Neuronal stem cell (in vitro differentiated cells): ENCODE measurements around the gene RGP1.

Experiments
- DNase-seq: peaks from one replicate; pipeline ENCODE4 v3.0.0-alpha.2; 2013; ENCODE audit warnings: low spot score
- H2AFZ ChIP-seq: one replicate; pipeline ENCODE4 v1.6.1; 2013; ENCODE audit warnings: mild to moderate bottlenecking, low read length, inconsistent platforms
- H2AK5ac ChIP-seq: 2 replicates; pipeline ENCODE4 v1.6.1; 2013; ENCODE audit warnings: low read depth, mild to moderate bottlenecking, inconsistent platforms, low read length, moderate library complexity, mixed read lengths
- H2BK120ac ChIP-seq: 2 replicates; pipeline ENCODE4 v1.6.1; 2013; ENCODE audit warnings: low read depth, mild to moderate bottlenecking, inconsistent platforms, low read length, moderate library complexity, mixed read lengths
- H2BK12ac ChIP-seq: one replicate; pipeline ENCODE4 v1.6.1; 2013; ENCODE audit warnings: low read length, inconsistent platforms
- H2BK15ac ChIP-seq: 2 replicates; pipeline ENCODE4 v1.6.1; 2013; ENCODE audit warnings: mild to moderate bottlenecking, low read length, inconsistent platforms, mixed read lengths
- H2BK5ac ChIP-seq: one replicate; pipeline ENCODE4 v1.6.1; 2013; ENCODE audit warnings: inconsistent platforms, mild to moderate bottlenecking, low read length, moderate library complexity
- H3K14ac ChIP-seq: one replicate; pipeline ENCODE4 v1.6.1; 2013; ENCODE audit warnings: low read length, inconsistent platforms
- H3K18ac ChIP-seq: 2 replicates; pipeline ENCODE4 v1.6.1; 2013; ENCODE audit warnings: low read length, inconsistent platforms
- H3K23ac ChIP-seq: 2 replicates; pipeline ENCODE4 v1.6.1; 2013; ENCODE audit warnings: low read depth, mild to moderate bottlenecking, mixed read lengths, low read length, inconsistent platforms; ENCODE audit not compliant: poor library complexity
- H3K27ac ChIP-seq: replicated peaks from 3 replicates; pipeline ENCODE4 v1.5.1; 2013; ENCODE audit warnings: low read length, inconsistent platforms
- H3K27me3 ChIP-seq, 3 experiments: 2 replicates each; pipeline ENCODE4 v1.6.1; 2013; ENCODE audit warnings: low read length in 3 of 3, mild to moderate bottlenecking in 2 of 3, inconsistent platforms in 1 of 3, low read depth in 1 of 3, mixed read lengths in 1 of 3, moderate library complexity in 1 of 3; ENCODE audit not compliant: control insufficient read depth in 3 of 3, insufficient read depth in 3 of 3
- H3K36me3 ChIP-seq, 2 donors: replicated peaks in 1 of 2; 2 replicates each; pipeline ENCODE4 v1.6.1; 2013; ENCODE audit warnings: low read length in 2 of 2; ENCODE audit not compliant: control insufficient read depth in 2 of 2, insufficient read depth in 2 of 2
- H3K4ac ChIP-seq: 2 replicates; pipeline ENCODE4 v1.6.1; 2013; ENCODE audit warnings: inconsistent platforms, mild to moderate bottlenecking, low read length, moderate library complexity
- H3K4me1 ChIP-seq, 2 donors: 1 replicate in 1 of 2; 2 replicates in 1 of 2; pipeline ENCODE4 v1.6.1; 2013; ENCODE audit warnings: low read length in 2 of 2, low read depth in 1 of 2; ENCODE audit not compliant: control insufficient read depth in 2 of 2, insufficient read depth in 1 of 2
- H3K4me2 ChIP-seq: one replicate; pipeline ENCODE4 v1.6.1; 2013; ENCODE audit warnings: mild to moderate bottlenecking, low read length, inconsistent platforms; ENCODE audit not compliant: insufficient read depth, poor library complexity, severe bottlenecking
- H3K4me3 ChIP-seq, 2 donors: 2 replicates each; pipeline ENCODE4 v1.5.1; 2013; ENCODE audit warnings: low read length in 2 of 2, mild to moderate bottlenecking in 2 of 2, inconsistent platforms in 1 of 2, moderate library complexity in 1 of 2
- H3K79me1 ChIP-seq: one replicate; pipeline ENCODE4 v1.6.1; 2013; ENCODE audit warnings: low read depth, mild to moderate bottlenecking, inconsistent platforms, low read length, moderate library complexity
- H3K9ac ChIP-seq: one replicate; pipeline ENCODE4 v1.6.1; 2013; ENCODE audit warnings: mild to moderate bottlenecking, low read depth, low read length, inconsistent platforms; ENCODE audit not compliant: poor library complexity
- H3K9me3 ChIP-seq, 2 donors: replicated peaks in 1 of 2; 2 replicates each; pipeline versions ENCODE3 to v1.6.1; 2013; ENCODE audit warnings: low read length in 2 of 2, mild to moderate bottlenecking in 2 of 2, inconsistent platforms in 1 of 2, low read depth in 1 of 2, mixed read lengths in 1 of 2, moderate library complexity in 1 of 2; ENCODE audit not compliant: control insufficient read depth in 2 of 2, insufficient read depth in 1 of 2
- H4K8ac ChIP-seq: one replicate; pipeline ENCODE4 v1.6.1; 2013; ENCODE audit warnings: low read depth, mild to moderate bottlenecking, inconsistent platforms, low read length, moderate library complexity
- H4K91ac ChIP-seq: one replicate; pipeline ENCODE4 v1.6.1; 2013; ENCODE audit warnings: low read length, low read depth, mild to moderate bottlenecking, inconsistent platforms; ENCODE audit not compliant: poor library complexity
- WGBS, 2 donors: extraction: QIAGEN DNeasy Blood & Tissue Kit; methylation state at CpG; one replicate each; pipeline ENCODE4 v1.1.7; 2013; ENCODE audit warnings: missing lambda C conversion rate in 2 of 2, mixed read lengths in 1 of 2; ENCODE audit not compliant: insufficient read length in 2 of 2, insufficient replicate concordance in 1 of 2; ENCODE audit errors: extremely low coverage in 2 of 2; 5-methylcytosine and 5-hydroxymethylcytosine counted together

RGP1 gene

GRCh38 chr9:35771075-35771433 is 22.0 kb downstream of the RGP1 start:
- no peak overlapping the region for H2BK120ac ChIP-seq
- no peak overlapping the region for H2BK5ac ChIP-seq
- H3K18ac ChIP-seq, result no peak overlapping the region
- H3K9me3 ChIP-seq, result no peaks in the 10 kb centered on the region
- no peak overlapping the region for H3K4me3 ChIP-seq
- peaks cover 0 to 8% (median 0%) of the 10 kb centered on the region in 3 experiments for H3K27me3 ChIP-seq
- H2AK5ac ChIP-seq, result no peak overlapping the region
- no peak overlapping the region for H2BK15ac ChIP-seq
- H3K4me2 ChIP-seq, result no peak overlapping the region
- peaks cover 8 to 13% of the 10 kb centered on the region in 2 donors for H3K4me1 ChIP-seq
- no peak overlapping the region for H4K91ac ChIP-seq
- peaks cover 0 to 2% of the 10 kb centered on the region in 2 donors for H3K36me3 ChIP-seq
- H2BK12ac ChIP-seq, result no peak overlapping the region
- H2AFZ ChIP-seq, result no peak overlapping the region
- no peak overlapping the region for H4K8ac ChIP-seq
- H3K27ac ChIP-seq, result no peak overlapping the region
- no peak overlapping the region for H3K23ac ChIP-seq
- H3K14ac ChIP-seq, result no peak overlapping the region
- no peak overlapping the region for H3K9ac ChIP-seq
- no peak for DNase-seq
- no CpG with 5 or more reads among the region's 4 CpGs for WGBS, 2 donors
- peaks cover 3% of the 10 kb centered on the region for H3K79me1 ChIP-seq
- no peak overlapping the region for H3K4ac ChIP-seq

- Histone ChIP-seq H2AFZ (no peak overlapping the region), H3K27me3 (peaks cover 0 to 8% (median 0%) of the 10 kb centered on the region in 3 experiments), H2BK120ac (no peak overlapping the region), H3K79me1 (peaks cover 3% of the 10 kb centered on the region), H3K18ac (no peak overlapping the region), H3K36me3 (peaks cover 0 to 2% of the 10 kb centered on the region in 2 donors), H2BK15ac (no peak overlapping the region), H2AK5ac (no peak overlapping the region), H3K14ac (no peak overlapping the region), H4K91ac (no peak overlapping the region), H3K4me2 (no peak overlapping the region), H3K27ac (no peak overlapping the region), H3K4me1 (peaks cover 10 to 15% of the 10 kb centered on the region in 2 donors), H4K8ac (no peak overlapping the region), H3K4me3 (no peak overlapping the region), H3K4ac (no peak overlapping the region), H3K23ac (no peak overlapping the region), H3K9me3 (no peaks in the 10 kb centered on the region), H2BK12ac (no peak overlapping the region), H3K9ac (no peak overlapping the region), H2BK5ac (no peak overlapping the region)
- DNase-seq, result no peak
- no CpG with 5 or more reads among the region's 1 CpG for WGBS, 2 donors
These were observed 22.4 kb downstream of the RGP1 start for GRCh38 chr9:35771534-35771933.

- no peak overlapping the region for H3K4ac ChIP-seq
- H2BK12ac ChIP-seq, result no peak overlapping the region
- no peak overlapping the region for H3K23ac ChIP-seq
- no CpG with 5 or more reads among the region's 3 CpGs for WGBS, 2 donors
- DNase-seq, result no peak
- H3K18ac ChIP-seq, result no peak overlapping the region
- no peaks in the 10 kb centered on the region for H3K9me3 ChIP-seq
- H3K9ac ChIP-seq, result no peak overlapping the region
- peaks cover 0 to 8% (median 0%) of the 10 kb centered on the region in 3 experiments for H3K27me3 ChIP-seq
- H3K4me3 ChIP-seq, result no peak overlapping the region
- H4K8ac ChIP-seq, result no peak overlapping the region
- H2BK5ac ChIP-seq, result no peak overlapping the region
- H3K27ac ChIP-seq, result no peak overlapping the region
- peaks cover 0 to 2% of the 10 kb centered on the region in 2 donors for H3K36me3 ChIP-seq
- no peak overlapping the region for H2BK120ac ChIP-seq
- H4K91ac ChIP-seq, result no peak overlapping the region
- peaks cover 3% of the 10 kb centered on the region for H3K79me1 ChIP-seq
- no peak overlapping the region for H2BK15ac ChIP-seq
- H3K4me2 ChIP-seq, result no peak overlapping the region
- no peak overlapping the region for H3K14ac ChIP-seq
- H2AK5ac ChIP-seq, result no peak overlapping the region
- peaks cover 10 to 15% of the 10 kb centered on the region in 2 donors for H3K4me1 ChIP-seq
- no peak overlapping the region for H2AFZ ChIP-seq
These were observed 22.9 kb downstream of the RGP1 start for GRCh38 chr9:35771943-35772342.

- Histone ChIP-seq H4K8ac (no peak overlapping the region), H3K79me1 (no peaks in the 10 kb centered on the region), H3K4ac (no peak overlapping the region), H3K36me3 (peaks cover 0 to 2% of the 10 kb centered on the region in 2 donors), H2AFZ (peak overlapping the region; percentile 80), H2BK15ac (no peak overlapping the region), H3K27me3 (peaks cover 0 to 8% (median 0%) of the 10 kb centered on the region in 3 experiments), H2BK120ac (no peak overlapping the region), H3K14ac (no peak overlapping the region), H3K4me2 (no peak overlapping the region), H4K91ac (no peak overlapping the region), H3K4me3 (no peak overlapping the region), H3K9me3 (no peaks in the 10 kb centered on the region), H3K23ac (no peak overlapping the region), H2BK12ac (no peak overlapping the region), H3K9ac (no peak overlapping the region), H2AK5ac (no peak overlapping the region), H3K18ac (no peak overlapping the region), H3K4me1 (peaks cover 10 to 18% of the 10 kb centered on the region in 2 donors), H2BK5ac (no peak overlapping the region), H3K27ac (peak overlapping the region; percentile 13)
- no CpG with 5 or more reads among the region's 7 CpGs for WGBS, 2 donors
- DNase-seq, result no peak
These were observed 26.0 kb downstream of the RGP1 start for GRCh38 chr9:35774907-35775635.
